Liver (tissue), 9 donors: ENCODE measurements around the gene RSU1. TPM values are rescaled to one million over a fixed set of nuclear protein-coding genes. Genes with fewer than 3 reads are reported as not detected.

ENCODE experiments used
- DNase-seq: peaks from one replicate; pipeline ENCODE4 v3.0.0-alpha.2; 2017; ENCODE audit warnings: low spot score
- H3K27ac ChIP-seq, 2 donors: one replicate each; pipeline ENCODE4 v1.7.0; 2013; ENCODE audit warnings: inconsistent platforms in 2 of 2, low read length in 2 of 2, control low read depth in 1 of 2, low read depth in 1 of 2, mild to moderate bottlenecking in 1 of 2
- H3K27me3 ChIP-seq, 4 donors: one replicate each; pipeline versions ENCODE4 v1.6.1 to v1.7.0; 2013; ENCODE audit warnings: low read length in 3 of 4, inconsistent platforms in 1 of 4, mild to moderate bottlenecking in 1 of 4, moderate library complexity in 1 of 4; ENCODE audit not compliant: control insufficient read depth in 4 of 4, insufficient read depth in 4 of 4
- H3K36me3 ChIP-seq, 4 donors: one replicate each; pipeline versions ENCODE4 v1.6.1 to v1.7.0; 2013; ENCODE audit warnings: low read length in 3 of 4, mild to moderate bottlenecking in 3 of 4, low read depth in 1 of 4, moderate library complexity in 1 of 4; ENCODE audit not compliant: control insufficient read depth in 4 of 4, insufficient read depth in 3 of 4
- H3K4me1 ChIP-seq, 4 donors: one replicate each; pipeline versions ENCODE4 v1.6.1 to v1.7.0; 2013; ENCODE audit warnings: low read length in 3 of 4, mild to moderate bottlenecking in 3 of 4, moderate library complexity in 1 of 4; ENCODE audit not compliant: control insufficient read depth in 4 of 4, insufficient read depth in 4 of 4
- H3K4me3 ChIP-seq, 3 donors: one replicate each; pipeline versions ENCODE4 v1.6.1 to v1.7.0; 2013; ENCODE audit warnings: low read length in 3 of 3, control low read depth in 1 of 3, low read depth in 1 of 3, mild to moderate bottlenecking in 1 of 3
- H3K9ac ChIP-seq, 2 donors: one replicate each; pipeline ENCODE4 v1.7.0; 2013; ENCODE audit warnings: low read length in 2 of 2, mild to moderate bottlenecking in 2 of 2, moderate library complexity in 2 of 2, control low read depth in 1 of 2, low read depth in 1 of 2
- H3K9me3 ChIP-seq, 4 donors: one replicate each; pipeline versions ENCODE4 v1.6.1 to v1.7.0; 2013; ENCODE audit warnings: low read length in 3 of 4; ENCODE audit not compliant: control insufficient read depth in 4 of 4
- EGR1 ChIP-seq, 2 donors: IDR thresholded peaks; 2 replicates each; pipeline ENCODE4 v1.6.1; 2016 to 2018; ENCODE audit warnings: antibody characterized with exemption in 2 of 2, low read depth in 2 of 2
- FOXA1 ChIP-seq: IDR thresholded peaks from 2 replicates; pipeline ENCODE4 v1.6.1; 2016; ENCODE audit warnings: antibody characterized with exemption
- FOXA2 ChIP-seq: IDR thresholded peaks from 2 replicates; pipeline ENCODE4 v1.6.1; 2016; ENCODE audit warnings: antibody characterized with exemption
- GABPA ChIP-seq, 2 donors: IDR thresholded peaks in 1 of 2; conservative IDR thresholded peaks in 1 of 2; 2 replicates each; pipeline ENCODE4 v1.6.1; 2016; ENCODE audit warnings: antibody characterized with exemption in 2 of 2, mild to moderate bottlenecking in 1 of 2, moderate library complexity in 1 of 2
- HNF4A ChIP-seq, 2 donors: conservative IDR thresholded peaks; 2 replicates each; pipeline ENCODE4 v1.6.1; 2016; ENCODE audit warnings: antibody characterized with exemption in 2 of 2, mild to moderate bottlenecking in 2 of 2
- HNF4G ChIP-seq: IDR thresholded peaks from 2 replicates; pipeline ENCODE4 v1.6.1; 2016; ENCODE audit warnings: antibody characterized with exemption
- JUND ChIP-seq, 2 donors: IDR thresholded peaks; 2 replicates each; pipeline ENCODE4 v1.6.1; 2016; ENCODE audit warnings: antibody characterized with exemption in 2 of 2
- NR2F2 ChIP-seq: IDR thresholded peaks from 2 replicates; pipeline ENCODE4 v1.6.1; 2016; ENCODE audit warnings: antibody characterized with exemption
- RAD21 ChIP-seq, 2 donors: IDR thresholded peaks; 2 replicates each; pipeline ENCODE4 v1.6.1; 2016; ENCODE audit warnings: antibody characterized with exemption in 2 of 2, mild to moderate bottlenecking in 2 of 2
- RXRA ChIP-seq, 2 donors: IDR thresholded peaks; 2 replicates each; pipeline ENCODE4 v1.6.1; 2017 to 2018; ENCODE audit warnings: antibody characterized with exemption in 2 of 2, mild to moderate bottlenecking in 1 of 2
- SP1 ChIP-seq: IDR thresholded peaks from 2 replicates; pipeline ENCODE4 v1.6.1; 2018; ENCODE audit warnings: antibody characterized with exemption, mild to moderate bottlenecking
- TAF1 ChIP-seq: conservative IDR thresholded peaks from 2 replicates; pipeline ENCODE4 v1.6.1; 2016; ENCODE audit warnings: antibody characterized with exemption, mild to moderate bottlenecking
- YY1 ChIP-seq: IDR thresholded peaks from 2 replicates; pipeline ENCODE4 v1.6.1; 2016; ENCODE audit warnings: antibody characterized with exemption, mild to moderate bottlenecking
- WGBS: extraction: QIAGEN DNeasy Blood & Tissue Kit; methylation state at CpG from one replicate; pipeline ENCODE4 v1.1.7; 2013; 5-methylcytosine and 5-hydroxymethylcytosine counted together
- polyA plus RNA-seq, 2 donors: library from polyadenylated mRNA; stranded (reverse) in 1 of 2; unstranded in 1 of 2; fragments of 200-250 nt in 1 of 2; fragments of >200 nt in 1 of 2; fragmentation: Nextera tagmentation in 1 of 2; extraction: Ambion mirVana in 1 of 2; gene quantifications; one replicate each; pipeline versions ENCODE4 v1.2.1 to v1.2.3, GENCODE V29; 2013 to 2015
- total RNA-seq, 2 donors: library from RNA; depleted of rRNA; stranded (reverse); fragments of >200 nt; gene quantifications; one replicate each; pipeline ENCODE4 v1.2.3, GENCODE V29; 2014
- TF ChIP-seq, protein P1 (sequence below): IDR thresholded peaks from 2 replicates; pipeline ENCODE4 v1.6.1; 2016; ENCODE audit warnings: antibody characterized with exemption
- TF ChIP-seq, protein P2 (sequence below): IDR thresholded peaks from 2 replicates; pipeline ENCODE4 v1.6.1; 2016; ENCODE audit warnings: antibody characterized with exemption
- TF ChIP-seq, protein P3 (sequence below): IDR thresholded peaks from 2 replicates; pipeline ENCODE4 v1.6.1; 2016; ENCODE audit warnings: antibody characterized with exemption, mild to moderate bottlenecking
- TF ChIP-seq, protein P4 (sequence below): fragments of 150-350 bp; IDR thresholded peaks from 2 replicates; pipeline ENCODE4 v1.5.1; 2017; ENCODE audit warnings: improper control_type of control experiment, low read depth, low read length; ENCODE audit not compliant: missing input control
- TF ChIP-seq, protein P5 (sequence below): IDR thresholded peaks from 2 replicates; pipeline ENCODE4 v1.6.1; 2016; ENCODE audit warnings: antibody characterized with exemption
- donor health status: healthy.
- donor health status: healthy.
- donor health status: healthy.
- donor health status: healthy.
- donor health status: healthy.

RSU1 gene
- total and polyA plus RNA-seq, 4 donors, result 19.2 to 38.2 (median 28.0) TPM

DNA sequence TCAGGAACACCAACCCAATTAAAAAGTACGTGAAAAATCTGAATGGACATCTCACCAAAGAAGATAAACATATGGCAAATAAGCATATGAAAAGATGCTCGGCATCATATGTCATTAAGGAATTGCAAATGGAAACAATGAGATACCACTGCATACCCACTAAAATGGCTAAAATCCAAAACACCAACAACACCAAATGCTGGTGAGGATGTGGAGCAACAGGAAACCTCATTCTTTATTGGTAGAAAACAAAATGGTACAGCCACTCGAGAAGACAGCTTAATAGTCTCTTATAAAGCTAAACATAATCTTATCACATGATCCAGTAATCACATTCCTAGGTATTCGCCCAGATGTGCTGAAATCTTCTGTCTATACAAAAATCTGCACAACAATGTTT is 13.1 kb downstream of the RSU1 start:
- 96% methylated on average over 4 of the region's 4 CpGs for WGBS
- no peak overlapping the region for H3K27ac ChIP-seq
- DNase-seq, result no peak
- H3K36me3 ChIP-seq, result no peaks in the 10 kb centered on the region
- H3K9me3 ChIP-seq, result no peaks in the 10 kb centered on the region
- no peaks in the 10 kb centered on the region for H3K4me1 ChIP-seq
- H3K4me3 ChIP-seq, result no peak overlapping the region
- H3K27me3 ChIP-seq, result no peaks in the 10 kb centered on the region
- TF ChIP-seq RXRA (IDR thresholded peaks at IDR 0.05) (no peak), YY1 (no peak), JUND (IDR thresholded peaks at IDR 0.05) (no peak), HNF4G (no peak), SP1 (no peak), FOXA2 (no peak), HNF4A (conservative IDR thresholded peaks at IDR 0.05) (no peak)
- TF ChIP-seq, protein P1, sequence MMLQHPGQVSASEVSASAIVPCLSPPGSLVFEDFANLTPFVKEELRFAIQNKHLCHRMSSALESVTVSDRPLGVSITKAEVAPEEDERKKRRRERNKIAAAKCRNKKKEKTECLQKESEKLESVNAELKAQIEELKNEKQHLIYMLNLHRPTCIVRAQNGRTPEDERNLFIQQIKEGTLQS, result no peak
- TF ChIP-seq, protein P2, sequence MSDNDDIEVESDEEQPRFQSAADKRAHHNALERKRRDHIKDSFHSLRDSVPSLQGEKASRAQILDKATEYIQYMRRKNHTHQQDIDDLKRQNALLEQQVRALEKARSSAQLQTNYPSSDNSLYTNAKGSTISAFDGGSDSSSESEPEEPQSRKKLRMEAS, result no peak
- TF ChIP-seq, protein P3, sequence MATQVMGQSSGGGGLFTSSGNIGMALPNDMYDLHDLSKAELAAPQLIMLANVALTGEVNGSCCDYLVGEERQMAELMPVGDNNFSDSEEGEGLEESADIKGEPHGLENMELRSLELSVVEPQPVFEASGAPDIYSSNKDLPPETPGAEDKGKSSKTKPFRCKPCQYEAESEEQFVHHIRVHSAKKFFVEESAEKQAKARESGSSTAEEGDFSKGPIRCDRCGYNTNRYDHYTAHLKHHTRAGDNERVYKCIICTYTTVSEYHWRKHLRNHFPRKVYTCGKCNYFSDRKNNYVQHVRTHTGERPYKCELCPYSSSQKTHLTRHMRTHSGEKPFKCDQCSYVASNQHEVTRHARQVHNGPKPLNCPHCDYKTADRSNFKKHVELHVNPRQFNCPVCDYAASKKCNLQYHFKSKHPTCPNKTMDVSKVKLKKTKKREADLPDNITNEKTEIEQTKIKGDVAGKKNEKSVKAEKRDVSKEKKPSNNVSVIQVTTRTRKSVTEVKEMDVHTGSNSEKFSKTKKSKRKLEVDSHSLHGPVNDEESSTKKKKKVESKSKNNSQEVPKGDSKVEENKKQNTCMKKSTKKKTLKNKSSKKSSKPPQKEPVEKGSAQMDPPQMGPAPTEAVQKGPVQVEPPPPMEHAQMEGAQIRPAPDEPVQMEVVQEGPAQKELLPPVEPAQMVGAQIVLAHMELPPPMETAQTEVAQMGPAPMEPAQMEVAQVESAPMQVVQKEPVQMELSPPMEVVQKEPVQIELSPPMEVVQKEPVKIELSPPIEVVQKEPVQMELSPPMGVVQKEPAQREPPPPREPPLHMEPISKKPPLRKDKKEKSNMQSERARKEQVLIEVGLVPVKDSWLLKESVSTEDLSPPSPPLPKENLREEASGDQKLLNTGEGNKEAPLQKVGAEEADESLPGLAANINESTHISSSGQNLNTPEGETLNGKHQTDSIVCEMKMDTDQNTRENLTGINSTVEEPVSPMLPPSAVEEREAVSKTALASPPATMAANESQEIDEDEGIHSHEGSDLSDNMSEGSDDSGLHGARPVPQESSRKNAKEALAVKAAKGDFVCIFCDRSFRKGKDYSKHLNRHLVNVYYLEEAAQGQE, result no peak
- TF ChIP-seq, protein P4, sequence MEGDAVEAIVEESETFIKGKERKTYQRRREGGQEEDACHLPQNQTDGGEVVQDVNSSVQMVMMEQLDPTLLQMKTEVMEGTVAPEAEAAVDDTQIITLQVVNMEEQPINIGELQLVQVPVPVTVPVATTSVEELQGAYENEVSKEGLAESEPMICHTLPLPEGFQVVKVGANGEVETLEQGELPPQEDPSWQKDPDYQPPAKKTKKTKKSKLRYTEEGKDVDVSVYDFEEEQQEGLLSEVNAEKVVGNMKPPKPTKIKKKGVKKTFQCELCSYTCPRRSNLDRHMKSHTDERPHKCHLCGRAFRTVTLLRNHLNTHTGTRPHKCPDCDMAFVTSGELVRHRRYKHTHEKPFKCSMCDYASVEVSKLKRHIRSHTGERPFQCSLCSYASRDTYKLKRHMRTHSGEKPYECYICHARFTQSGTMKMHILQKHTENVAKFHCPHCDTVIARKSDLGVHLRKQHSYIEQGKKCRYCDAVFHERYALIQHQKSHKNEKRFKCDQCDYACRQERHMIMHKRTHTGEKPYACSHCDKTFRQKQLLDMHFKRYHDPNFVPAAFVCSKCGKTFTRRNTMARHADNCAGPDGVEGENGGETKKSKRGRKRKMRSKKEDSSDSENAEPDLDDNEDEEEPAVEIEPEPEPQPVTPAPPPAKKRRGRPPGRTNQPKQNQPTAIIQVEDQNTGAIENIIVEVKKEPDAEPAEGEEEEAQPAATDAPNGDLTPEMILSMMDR, result no peak
- no peak overlapping the region for H3K9ac ChIP-seq

DNA sequence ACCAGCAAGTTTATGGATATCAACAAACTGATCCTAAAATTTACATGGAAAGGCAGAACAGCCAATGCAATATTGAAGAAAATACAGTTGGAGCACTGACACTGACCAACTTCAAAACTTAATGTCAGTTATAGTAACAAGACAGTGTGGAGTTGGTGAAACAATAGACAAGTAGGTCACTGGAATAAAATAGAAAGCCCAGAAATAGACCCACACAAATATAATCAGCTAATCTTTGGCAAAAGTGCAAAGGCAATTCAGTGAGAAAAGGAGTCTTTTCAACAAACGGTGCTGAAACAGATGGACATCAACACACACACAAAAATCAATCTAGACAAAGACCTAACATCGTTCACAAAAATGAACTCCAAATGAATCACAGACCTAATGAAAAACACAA is 13.8 kb downstream of the RSU1 start:
- Histone ChIP-seq H3K9ac (no peak overlapping the region), H3K36me3 (no peaks in the 10 kb centered on the region), H3K9me3 (no peaks in the 10 kb centered on the region), H3K27ac (no peak overlapping the region), H3K27me3 (no peaks in the 10 kb centered on the region), H3K4me3 (no peak overlapping the region), H3K4me1 (no peaks in the 10 kb centered on the region)
- 76% methylated on average over 2 of the region's 2 CpGs for WGBS
- no peak for DNase-seq
- TF ChIP-seq EGR1 (IDR thresholded peaks at IDR 0.05; ENCODE audit: low read depth in 2 of 2) (no peak), RAD21 (IDR thresholded peaks at IDR 0.05) (no peak), TAF1 (no peak), HNF4A (conservative IDR thresholded peaks at IDR 0.05) (no peak), FOXA1 (no peak), NR2F2 (no peak), GABPA (IDR thresholded peaks at IDR 0.05 in 1 of 2, conservative IDR thresholded peaks at IDR 0.05 in 1 of 2) (no peak), JUND (IDR thresholded peaks at IDR 0.05) (no peak)
- TF ChIP-seq, protein P2, result no peak
- TF ChIP-seq, protein P4, result no peak
- TF ChIP-seq, protein P3, result no peak
- TF ChIP-seq, protein P1, result no peak
- TF ChIP-seq, protein P5, sequence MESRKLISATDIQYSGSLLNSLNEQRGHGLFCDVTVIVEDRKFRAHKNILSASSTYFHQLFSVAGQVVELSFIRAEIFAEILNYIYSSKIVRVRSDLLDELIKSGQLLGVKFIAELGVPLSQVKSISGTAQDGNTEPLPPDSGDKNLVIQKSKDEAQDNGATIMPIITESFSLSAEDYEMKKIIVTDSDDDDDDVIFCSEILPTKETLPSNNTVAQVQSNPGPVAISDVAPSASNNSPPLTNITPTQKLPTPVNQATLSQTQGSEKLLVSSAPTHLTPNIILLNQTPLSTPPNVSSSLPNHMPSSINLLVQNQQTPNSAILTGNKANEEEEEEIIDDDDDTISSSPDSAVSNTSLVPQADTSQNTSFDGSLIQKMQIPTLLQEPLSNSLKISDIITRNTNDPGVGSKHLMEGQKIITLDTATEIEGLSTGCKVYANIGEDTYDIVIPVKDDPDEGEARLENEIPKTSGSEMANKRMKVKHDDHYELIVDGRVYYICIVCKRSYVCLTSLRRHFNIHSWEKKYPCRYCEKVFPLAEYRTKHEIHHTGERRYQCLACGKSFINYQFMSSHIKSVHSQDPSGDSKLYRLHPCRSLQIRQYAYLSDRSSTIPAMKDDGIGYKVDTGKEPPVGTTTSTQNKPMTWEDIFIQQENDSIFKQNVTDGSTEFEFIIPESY, result no peak
